Activated CD8-positive, alpha-beta memory T cell treated with anti-CD3 and anti-CD28 coated beads for 36 hours (primary cell): ENCODE data around the gene SCN3A. TPM values are rescaled to one million over a fixed set of nuclear protein-coding genes. Genes with fewer than 3 reads are reported as not detected.

Source experiments
- CTCF ChIA-PET: fragments of 350-600 bp; sonication (Branson Sonifier 250); formaldehyde crosslinking; loops from one replicate; lab custom pipeline; 2021; ENCODE audit warnings: antibody characterized with exemption; lab: Charles Lee
- POLR2A ChIA-PET: fragments of 350-600 bp; sonication (Branson Sonifier 250); formaldehyde crosslinking; loops from one replicate; lab custom pipeline; 2021; ENCODE audit warnings: antibody characterized with exemption; lab: Charles Lee
- total RNA-seq, 2 experiments: library from RNA; stranded (reverse); gene quantifications; one replicate each; pipeline ENCODE4 v1.2.3, GENCODE V29; 2021

SCN3A gene
- total RNA-seq, 2 experiments from 2014 or later = not detected

- POLR2A ChIA-PET = interaction anchor here (0.6 kb wide), 1 partner anchor 39 kb away, joined by 4 read pairs; no protein-coding TSS in a partner anchor
- CTCF ChIA-PET = no interaction called here
These were observed 82.9 kb downstream of the SCN3A start for GRCh38 chr2:165120740-165121467.

DNA sequence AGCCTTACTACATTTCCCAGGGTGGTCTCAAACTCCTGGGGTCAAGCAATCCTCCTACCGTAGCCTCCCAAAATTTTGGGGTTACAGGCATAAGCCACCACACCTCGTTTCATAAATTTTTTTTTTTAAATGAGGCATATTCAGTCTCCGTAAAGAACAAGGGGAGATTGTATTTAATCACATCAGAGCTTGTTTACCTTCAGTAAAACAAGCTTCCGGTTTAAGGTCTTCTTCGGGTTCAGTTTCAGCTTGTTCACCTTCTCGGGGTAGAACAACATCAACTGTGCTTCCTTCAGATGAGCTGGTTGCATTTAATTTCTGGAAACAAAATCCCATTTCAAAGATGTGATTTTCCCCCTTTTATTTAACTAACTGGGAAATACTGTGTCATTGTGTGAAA is 88.6 kb downstream of the SCN3A start:
- POLR2A ChIA-PET = no interaction called here
- CTCF ChIA-PET = no interaction called here

GRCh38 chr2:165114346-165114939 is 89.4 kb downstream of the SCN3A start:
- CTCF ChIA-PET = no interaction called here

DNA sequence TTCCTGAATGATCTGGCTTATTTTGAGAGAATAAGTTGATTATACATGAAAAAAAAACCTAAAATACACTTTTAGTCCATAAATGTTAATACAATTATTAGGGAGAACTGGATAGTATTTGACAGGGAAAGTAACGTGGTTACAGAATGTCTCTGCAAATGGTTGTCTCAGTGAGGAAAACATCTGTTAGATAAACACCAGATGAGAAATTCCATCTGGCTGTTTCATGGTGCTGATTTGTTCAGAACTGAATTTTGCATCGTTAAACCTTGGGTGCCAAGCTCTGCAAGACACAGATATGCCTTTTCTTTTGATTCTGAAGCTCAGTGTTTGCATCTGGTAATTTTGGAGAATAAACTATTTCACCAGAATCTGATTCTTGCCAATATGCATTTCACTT is 90.4 kb downstream of the SCN3A start:
- CTCF ChIA-PET = no interaction called here
- POLR2A ChIA-PET = no interaction called here

More at GRCh38 chr2:165114346-165114939, 89.4 kb downstream of the SCN3A start:
- POLR2A ChIA-PET = no interaction called here

GRCh38 chr2:165112789-165113188 is 91.1 kb downstream of the SCN3A start:
- CTCF ChIA-PET = no interaction called here
- POLR2A ChIA-PET = no interaction called here

GRCh38 chr2:165112133-165112573 is 91.7 kb downstream of the SCN3A start:
- ChIA-PET CTCF (no interaction called here), POLR2A (no interaction called here)

GRCh38 chr2:165110394-165110793 is 93.5 kb downstream of the SCN3A start:
- ChIA-PET CTCF (no interaction called here), POLR2A (no interaction called here)

DNA sequence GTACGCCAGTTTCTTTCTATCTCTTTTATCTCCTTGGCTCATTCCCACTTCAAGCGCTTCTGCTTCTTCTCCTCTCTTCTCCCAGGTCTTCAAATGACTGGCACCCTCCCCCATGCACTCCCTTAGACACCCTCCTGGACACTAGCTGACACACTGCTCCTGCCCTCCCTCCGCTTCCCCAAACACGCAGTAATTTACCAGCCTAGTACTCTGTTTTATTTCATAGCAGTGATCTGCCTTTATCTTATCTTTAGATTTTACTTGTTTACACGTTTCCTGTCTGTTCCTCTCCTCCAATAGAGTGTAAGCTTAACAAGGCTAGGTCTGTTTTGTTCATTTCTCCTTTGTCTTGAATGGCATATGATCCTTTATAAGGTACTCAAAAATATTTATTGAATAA is 93.9 kb downstream of the SCN3A start:
- CTCF ChIA-PET = no interaction called here
- POLR2A ChIA-PET = no interaction called here

DNA sequence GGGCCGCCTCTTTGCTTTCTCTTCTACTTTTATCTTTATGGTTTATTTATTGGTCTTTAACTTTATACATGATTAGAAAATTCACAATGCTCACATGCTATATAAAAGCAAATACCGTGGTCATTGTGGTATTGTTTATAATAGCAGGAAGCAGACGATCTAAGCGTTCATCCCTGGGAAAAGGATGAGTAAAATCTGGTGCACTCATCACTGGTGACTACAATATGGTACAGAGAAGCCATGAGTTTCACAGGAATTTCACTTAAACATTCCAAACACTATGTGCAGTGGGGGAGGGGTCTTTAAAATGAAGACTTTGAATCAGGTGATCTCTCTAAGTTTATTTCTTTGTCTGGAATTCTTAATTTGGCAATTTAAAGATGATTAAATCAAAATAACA is 97.9 kb downstream of the SCN3A start:
- CTCF ChIA-PET = no interaction called here

DNA sequence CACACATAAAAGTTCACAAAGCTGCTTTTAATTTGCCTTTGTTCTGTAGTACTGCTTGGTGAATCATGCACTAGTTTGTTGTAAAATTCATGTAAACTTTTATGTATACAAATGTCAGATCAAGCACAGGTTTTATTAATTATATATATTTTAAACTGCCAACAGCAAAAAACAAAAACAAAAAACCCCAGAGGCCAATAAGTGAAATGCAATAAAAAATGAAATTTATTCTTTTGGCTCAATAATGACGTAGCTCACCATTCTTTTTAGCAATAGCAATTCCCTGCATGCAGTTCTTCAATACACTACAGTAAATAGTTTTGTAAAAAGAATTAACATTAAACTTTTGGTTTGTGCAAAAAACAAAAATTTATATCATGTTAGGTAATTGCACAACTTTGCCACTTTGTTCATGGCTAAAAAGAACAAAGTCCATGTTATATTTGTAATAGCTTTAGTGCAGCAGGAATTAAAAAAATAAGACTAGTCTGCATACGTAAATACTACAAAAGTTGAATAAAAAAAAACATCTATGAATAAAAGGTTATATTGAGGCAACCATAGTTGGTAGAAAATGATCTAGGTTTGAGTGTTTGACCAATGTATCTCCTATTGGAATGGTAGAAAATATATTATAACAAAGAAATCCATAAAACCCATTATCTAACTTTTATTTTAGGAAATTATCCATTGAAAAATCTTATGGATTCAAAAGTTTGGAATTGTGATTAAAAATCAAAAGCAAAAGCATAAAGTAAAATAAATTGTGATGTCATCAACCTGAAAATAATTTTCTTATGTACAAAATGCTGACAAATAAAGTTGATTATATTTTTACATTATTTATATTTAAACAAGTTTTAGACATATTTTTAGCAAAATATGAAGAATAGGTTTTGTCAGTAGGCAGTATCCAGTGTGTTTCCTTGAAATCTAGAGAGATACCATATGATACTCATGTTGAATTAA is 115.6 kb downstream of the SCN3A start:
- ChIA-PET CTCF (no interaction called here), POLR2A (no interaction called here)

More for the DNA sequence above, 97.9 kb downstream of the SCN3A start:
- POLR2A ChIA-PET = no interaction called here

- POLR2A ChIA-PET = no interaction called here
- CTCF ChIA-PET = no interaction called here
These were observed 117.5 kb downstream of the SCN3A start for GRCh38 chr2:165086337-165086736.

DNA sequence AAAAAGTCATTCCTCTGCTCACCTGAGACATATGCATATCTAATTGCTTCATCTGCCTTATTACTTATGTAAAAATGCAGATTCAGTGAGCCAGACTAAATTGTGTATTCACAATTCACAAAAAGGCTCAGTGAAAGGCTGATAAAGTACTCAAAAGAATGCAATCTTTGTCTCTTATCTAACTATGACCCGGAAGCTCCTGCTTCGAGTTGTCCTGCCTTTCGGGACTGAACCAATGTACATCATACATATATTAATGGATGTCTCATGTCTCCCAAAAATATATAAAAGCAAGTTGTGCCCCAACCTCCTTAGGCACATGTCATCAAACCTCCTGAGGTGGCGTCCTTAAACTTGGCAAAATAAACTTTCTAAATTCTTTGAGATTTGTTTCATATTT is 120.5 kb downstream of the SCN3A start:
- ChIA-PET POLR2A (no interaction called here), CTCF (no interaction called here)

DNA sequence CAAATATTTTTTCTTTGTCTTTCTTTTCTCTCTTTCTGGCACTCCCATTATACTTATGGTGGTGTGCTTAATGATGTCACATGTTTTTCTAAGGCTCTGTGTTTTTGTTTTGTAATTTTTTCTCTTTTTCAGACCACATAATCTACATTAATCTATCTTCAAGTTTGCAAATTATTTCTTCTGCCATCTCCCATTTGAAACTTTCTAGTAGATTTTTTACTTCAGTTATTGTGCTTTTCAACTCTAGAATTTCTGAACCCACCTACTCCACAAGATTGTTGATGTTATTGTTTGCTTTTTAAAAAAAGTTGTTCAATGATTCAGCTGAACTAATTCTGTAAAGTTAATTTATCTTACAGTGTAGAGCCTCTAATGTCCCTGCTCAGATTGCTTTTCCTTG is 121.4 kb downstream of the SCN3A start:
- POLR2A ChIA-PET = no interaction called here
- CTCF ChIA-PET = no interaction called here

DNA sequence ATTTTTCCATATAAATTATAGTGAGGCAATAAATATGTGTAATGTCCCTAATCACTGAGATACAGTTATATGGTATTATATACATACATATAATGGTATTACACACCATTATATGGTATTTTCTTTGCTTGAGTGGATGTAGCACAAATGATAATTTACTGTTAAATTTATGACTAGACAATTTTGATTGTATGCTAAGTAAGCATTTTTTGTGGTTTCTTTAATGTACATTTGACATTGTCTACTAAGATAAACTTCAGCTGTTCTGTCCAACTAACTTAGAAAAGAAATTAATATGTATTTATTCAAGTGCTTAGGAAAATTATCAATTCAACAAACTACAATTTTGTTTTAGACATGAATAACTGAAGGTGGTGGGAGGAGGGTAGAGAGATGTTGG is 122.6 kb downstream of the SCN3A start:
- ChIA-PET POLR2A (no interaction called here), CTCF (no interaction called here)

DNA sequence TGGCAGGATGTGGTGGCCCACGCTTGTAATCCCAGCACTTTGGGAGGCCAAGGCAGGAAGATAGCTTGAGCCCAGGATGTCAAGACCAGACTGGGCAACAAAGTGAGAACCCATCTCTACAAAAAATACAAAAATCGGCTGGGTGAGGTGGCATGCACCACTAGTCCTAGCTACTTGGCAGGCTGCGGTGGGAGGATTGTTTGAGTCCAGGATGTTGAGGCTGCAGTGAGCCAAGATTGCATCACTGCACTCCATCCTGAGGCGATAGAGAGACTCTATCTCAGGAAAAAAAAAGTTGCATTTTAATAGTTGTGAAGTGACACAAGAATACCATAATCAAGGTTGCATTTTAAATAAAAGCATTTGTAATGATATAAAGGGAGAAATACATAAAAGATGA is 124.4 kb downstream of the SCN3A start:
- POLR2A ChIA-PET = no interaction called here
- CTCF ChIA-PET = no interaction called here

DNA sequence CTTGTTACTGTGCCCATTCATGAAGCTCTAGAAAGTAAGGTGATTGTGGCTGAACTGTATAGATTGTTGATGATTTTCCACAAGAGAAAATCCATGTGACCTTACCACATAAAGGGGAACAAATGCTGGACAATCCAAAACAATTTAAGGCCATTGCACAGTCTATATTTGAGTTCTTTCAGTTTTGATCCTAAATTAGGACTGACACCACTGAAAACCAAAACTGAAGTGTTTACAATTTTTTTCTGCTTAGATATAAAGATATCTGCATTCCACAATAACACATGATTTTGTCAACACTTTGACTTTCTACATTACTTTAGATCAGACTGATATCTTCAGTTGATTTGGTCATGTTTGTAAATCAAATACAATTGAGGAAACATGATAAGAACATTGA is 124.9 kb downstream of the SCN3A start:
- CTCF ChIA-PET = no interaction called here
- POLR2A ChIA-PET = no interaction called here

DNA sequence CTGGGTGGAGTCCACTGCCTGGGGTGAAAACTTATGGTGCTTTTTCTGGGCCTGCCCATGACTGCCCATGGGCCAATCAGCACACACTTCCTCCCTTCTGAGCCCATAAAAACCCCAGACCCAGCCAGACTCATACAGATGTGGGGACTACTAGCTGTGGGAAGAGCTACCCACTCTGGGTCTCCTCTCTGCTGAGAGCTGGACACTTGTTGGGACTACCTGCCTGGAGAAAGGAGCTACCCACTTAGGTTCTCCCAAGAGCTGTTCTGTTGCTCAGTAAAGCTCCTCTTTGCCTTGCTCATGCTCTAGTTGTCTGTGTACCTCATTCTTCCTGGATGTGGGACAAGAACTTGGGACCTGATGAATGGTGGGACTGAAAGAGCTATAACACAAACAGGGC is 129.0 kb downstream of the SCN3A start:
- ChIA-PET CTCF (no interaction called here), POLR2A (no interaction called here)

DNA sequence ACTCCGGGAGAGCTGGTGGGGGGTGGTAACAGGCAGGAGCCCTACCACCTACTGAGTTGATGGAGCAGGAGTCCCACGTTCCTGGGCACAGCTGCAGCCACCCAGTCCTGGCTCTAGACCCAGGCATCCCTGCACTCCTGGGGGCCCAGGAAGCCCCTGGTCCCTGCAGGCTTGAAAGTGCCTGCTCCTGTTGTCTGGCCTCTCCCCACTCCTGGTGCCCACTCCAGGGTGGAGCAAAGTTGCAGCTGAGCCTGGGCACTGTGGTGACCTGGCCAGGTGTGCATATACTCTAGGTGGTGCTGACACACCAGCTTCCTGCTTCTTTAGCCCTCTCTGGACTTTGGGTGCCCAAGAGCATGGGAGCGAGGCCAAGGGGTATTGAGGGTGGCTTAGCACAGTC is 129.5 kb downstream of the SCN3A start:
- ChIA-PET CTCF (no interaction called here), POLR2A (no interaction called here)

GRCh38 chr2:165070076-165070475 is 133.8 kb downstream of the SCN3A start:
- ChIA-PET POLR2A (no interaction called here), CTCF (no interaction called here)

DNA sequence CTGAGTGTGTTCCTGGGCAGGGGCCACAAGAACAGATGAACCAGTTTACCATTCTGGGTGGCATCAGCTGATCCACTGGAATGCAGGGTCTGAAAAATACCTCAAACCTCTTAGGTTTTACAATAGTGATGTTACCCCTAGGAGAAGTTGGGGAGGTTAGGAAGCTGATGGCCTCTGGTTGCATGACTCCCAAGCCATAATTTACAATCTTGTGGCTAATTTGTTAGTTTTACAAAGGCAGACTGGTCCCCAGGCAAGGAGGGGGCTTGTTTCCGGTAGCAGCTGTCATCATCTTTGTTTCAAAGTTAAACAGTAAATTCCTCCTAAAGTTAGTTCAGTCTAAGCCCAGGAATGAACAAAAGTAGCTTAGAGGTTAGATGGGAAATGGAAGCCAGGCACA is 134.7 kb downstream of the SCN3A start:
- CTCF ChIA-PET = no interaction called here
- POLR2A ChIA-PET = no interaction called here

DNA sequence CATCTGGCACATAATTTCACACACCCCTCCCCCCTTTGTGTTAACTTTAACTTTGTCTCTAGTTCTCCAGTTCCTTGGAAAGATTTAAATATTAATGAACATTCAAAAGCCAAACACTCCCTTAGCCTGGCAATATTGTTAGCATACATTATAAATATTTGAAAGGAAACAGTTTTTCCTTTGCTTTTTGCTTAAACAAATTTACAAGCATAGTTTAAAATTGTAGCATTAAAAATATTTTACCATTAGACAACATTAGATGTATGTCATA is 135.4 kb downstream of the SCN3A start:
- ChIA-PET POLR2A (no interaction called here), CTCF (no interaction called here)
